Neural progenitor cell (in vitro differentiated cells): Measurements from ENCODE around the gene DIAPH3.

Source experiments
- EZH2 ChIP-seq: fragments of 200-600 bp; sonication (generic); IDR thresholded peaks from 2 replicates; pipeline ENCODE4 v1.6.1; 2017; ENCODE audit warnings: antibody characterized with exemption, mild to moderate bottlenecking, moderate library complexity
- EZH2phosphoT487 ChIP-seq: fragments of 200-600 bp; sonication (generic); IDR thresholded peaks from 2 replicates; pipeline ENCODE4 v1.6.1; 2017; ENCODE audit warnings: antibody characterized with exemption
- TF ChIP-seq, protein P1 (sequence below): fragments of 200-600 bp; sonication (generic); IDR thresholded peaks from 2 replicates; pipeline ENCODE4 v1.5.1; 2017; ENCODE audit warnings: antibody characterized with exemption, mild to moderate bottlenecking

DNA sequence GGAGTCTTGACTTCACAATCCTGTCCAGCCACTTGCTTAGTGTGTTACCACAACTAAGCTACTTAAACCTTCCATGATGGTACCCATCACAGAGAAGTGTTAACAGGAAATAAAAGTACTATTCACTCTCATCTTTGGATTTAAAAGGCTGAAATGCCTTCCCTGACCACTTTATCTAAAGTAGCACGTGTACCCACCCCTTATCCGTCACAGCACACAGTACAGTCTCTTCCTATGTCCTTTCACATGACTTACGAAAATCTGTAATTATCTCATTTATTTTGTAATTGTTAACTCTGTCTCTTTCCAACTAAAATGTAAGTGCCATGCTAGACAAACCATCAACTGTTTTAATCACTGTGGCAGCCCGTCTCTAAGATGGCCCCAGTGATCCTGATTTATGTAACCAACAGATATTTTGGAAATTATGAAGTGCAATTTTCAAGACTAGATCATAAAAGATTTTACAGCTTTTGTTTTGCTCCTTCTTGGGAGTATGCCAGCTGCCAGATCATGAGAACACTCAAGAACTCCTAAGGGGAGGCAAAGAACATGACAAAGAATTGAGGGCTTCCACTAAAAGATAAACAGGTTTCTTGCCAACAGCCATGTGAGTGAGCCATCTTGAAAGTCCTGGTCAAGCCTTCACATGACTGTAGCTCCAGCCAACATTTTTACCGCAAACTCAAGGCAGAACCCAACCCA is 44.9 kb downstream of the DIAPH3 start:
- TF ChIP-seq EZH2phosphoT487 (no peak), EZH2 (no peak)
- TF ChIP-seq, protein P1, sequence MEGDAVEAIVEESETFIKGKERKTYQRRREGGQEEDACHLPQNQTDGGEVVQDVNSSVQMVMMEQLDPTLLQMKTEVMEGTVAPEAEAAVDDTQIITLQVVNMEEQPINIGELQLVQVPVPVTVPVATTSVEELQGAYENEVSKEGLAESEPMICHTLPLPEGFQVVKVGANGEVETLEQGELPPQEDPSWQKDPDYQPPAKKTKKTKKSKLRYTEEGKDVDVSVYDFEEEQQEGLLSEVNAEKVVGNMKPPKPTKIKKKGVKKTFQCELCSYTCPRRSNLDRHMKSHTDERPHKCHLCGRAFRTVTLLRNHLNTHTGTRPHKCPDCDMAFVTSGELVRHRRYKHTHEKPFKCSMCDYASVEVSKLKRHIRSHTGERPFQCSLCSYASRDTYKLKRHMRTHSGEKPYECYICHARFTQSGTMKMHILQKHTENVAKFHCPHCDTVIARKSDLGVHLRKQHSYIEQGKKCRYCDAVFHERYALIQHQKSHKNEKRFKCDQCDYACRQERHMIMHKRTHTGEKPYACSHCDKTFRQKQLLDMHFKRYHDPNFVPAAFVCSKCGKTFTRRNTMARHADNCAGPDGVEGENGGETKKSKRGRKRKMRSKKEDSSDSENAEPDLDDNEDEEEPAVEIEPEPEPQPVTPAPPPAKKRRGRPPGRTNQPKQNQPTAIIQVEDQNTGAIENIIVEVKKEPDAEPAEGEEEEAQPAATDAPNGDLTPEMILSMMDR = no peak
